Ishikawa (cell line): Measurements from ENCODE around the gene ZFP69.

Experiments used
- CEBPB ChIP-seq: IDR thresholded peaks from 2 replicates; pipeline ENCODE4 v1.6.1; 2012
- CREB1 ChIP-seq: IDR thresholded peaks from 2 replicates; pipeline ENCODE4 v1.6.1; 2012; ENCODE audit warnings: low read depth
- EGR1 ChIP-seq: IDR thresholded peaks from 2 replicates; pipeline ENCODE4 v1.6.1; 2012
- EP300 ChIP-seq: IDR thresholded peaks from 2 replicates; pipeline ENCODE4 v1.6.1; 2012; ENCODE audit warnings: borderline replicate concordance
- FOXM1 ChIP-seq: IDR thresholded peaks from 2 replicates; pipeline ENCODE4 v1.6.1; 2012; ENCODE audit warnings: low read depth, borderline replicate concordance
- NFIC ChIP-seq: IDR thresholded peaks from 2 replicates; pipeline ENCODE4 v1.6.1; 2012
- RAD21 ChIP-seq: IDR thresholded peaks from 2 replicates; pipeline ENCODE4 v1.6.1; 2012; ENCODE audit warnings: low read depth
- TCF12 ChIP-seq: IDR thresholded peaks from 2 replicates; pipeline ENCODE4 v1.6.1; 2012; ENCODE audit warnings: low read depth
- TEAD4 ChIP-seq: IDR thresholded peaks from 2 replicates; pipeline ENCODE4 v1.6.1; 2012
- YY1 ChIP-seq: IDR thresholded peaks from 2 replicates; pipeline ENCODE4 v1.6.1; 2012; ENCODE audit warnings: low read depth
- TF ChIP-seq, protein P1 (sequence below): IDR thresholded peaks from 2 replicates; pipeline ENCODE4 v1.6.1; 2012; ENCODE audit warnings: low read depth, mild to moderate bottlenecking
- TF ChIP-seq, protein P2 (sequence below): IDR thresholded peaks from 2 replicates; pipeline ENCODE4 v1.6.1; 2012

DNA sequence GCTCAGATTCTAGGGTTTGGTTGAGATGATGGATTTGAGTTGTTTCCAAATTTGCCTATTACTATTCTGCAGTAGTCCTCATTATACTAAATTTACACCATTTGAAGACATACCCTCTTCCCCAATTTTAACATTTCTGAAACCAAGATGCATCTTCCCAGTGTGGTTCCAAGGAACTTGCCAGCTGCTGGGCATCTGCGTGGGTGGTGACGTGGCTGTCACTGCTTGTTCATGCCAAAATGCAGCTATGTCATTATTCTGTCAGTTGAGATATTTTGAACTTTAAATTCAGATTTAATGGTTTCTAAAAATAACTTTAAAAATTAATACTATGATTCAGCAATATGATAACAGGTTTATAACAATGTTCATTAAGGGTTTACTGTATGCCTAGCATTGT lies 1.2 kb downstream of the ZFP69 start:
- TF ChIP-seq YY1 (no peak), EP300 (no peak), NFIC (no peak), TCF12 (no peak), FOXM1 (no peak), CEBPB (no peak), CREB1 (no peak), RAD21 (no peak), TEAD4 (no peak), EGR1 (no peak)
- TF ChIP-seq, protein P1, sequence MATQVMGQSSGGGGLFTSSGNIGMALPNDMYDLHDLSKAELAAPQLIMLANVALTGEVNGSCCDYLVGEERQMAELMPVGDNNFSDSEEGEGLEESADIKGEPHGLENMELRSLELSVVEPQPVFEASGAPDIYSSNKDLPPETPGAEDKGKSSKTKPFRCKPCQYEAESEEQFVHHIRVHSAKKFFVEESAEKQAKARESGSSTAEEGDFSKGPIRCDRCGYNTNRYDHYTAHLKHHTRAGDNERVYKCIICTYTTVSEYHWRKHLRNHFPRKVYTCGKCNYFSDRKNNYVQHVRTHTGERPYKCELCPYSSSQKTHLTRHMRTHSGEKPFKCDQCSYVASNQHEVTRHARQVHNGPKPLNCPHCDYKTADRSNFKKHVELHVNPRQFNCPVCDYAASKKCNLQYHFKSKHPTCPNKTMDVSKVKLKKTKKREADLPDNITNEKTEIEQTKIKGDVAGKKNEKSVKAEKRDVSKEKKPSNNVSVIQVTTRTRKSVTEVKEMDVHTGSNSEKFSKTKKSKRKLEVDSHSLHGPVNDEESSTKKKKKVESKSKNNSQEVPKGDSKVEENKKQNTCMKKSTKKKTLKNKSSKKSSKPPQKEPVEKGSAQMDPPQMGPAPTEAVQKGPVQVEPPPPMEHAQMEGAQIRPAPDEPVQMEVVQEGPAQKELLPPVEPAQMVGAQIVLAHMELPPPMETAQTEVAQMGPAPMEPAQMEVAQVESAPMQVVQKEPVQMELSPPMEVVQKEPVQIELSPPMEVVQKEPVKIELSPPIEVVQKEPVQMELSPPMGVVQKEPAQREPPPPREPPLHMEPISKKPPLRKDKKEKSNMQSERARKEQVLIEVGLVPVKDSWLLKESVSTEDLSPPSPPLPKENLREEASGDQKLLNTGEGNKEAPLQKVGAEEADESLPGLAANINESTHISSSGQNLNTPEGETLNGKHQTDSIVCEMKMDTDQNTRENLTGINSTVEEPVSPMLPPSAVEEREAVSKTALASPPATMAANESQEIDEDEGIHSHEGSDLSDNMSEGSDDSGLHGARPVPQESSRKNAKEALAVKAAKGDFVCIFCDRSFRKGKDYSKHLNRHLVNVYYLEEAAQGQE, result no peak
- TF ChIP-seq, protein P2, sequence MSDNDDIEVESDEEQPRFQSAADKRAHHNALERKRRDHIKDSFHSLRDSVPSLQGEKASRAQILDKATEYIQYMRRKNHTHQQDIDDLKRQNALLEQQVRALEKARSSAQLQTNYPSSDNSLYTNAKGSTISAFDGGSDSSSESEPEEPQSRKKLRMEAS, result no peak
